Mucosa of descending colon (tissue), 3 donors: Measurements from ENCODE around the gene PDZRN3. TPM values are rescaled to one million over a fixed set of nuclear protein-coding genes. Genes with fewer than 3 reads are reported as not detected.

ENCODE experiments used
- ATAC-seq: fragments of 200-7000 bp; cut with Tn5 transposase; one replicate; pipeline ENCODE4 v1.9.1; 2020; ENCODE audit warnings: mild to moderate bottlenecking, moderate library complexity
- DNase-seq, 3 donors: peaks; one replicate each; pipeline ENCODE4 v3.0.0-alpha.2; 2020
- H3K36me3 ChIP-seq: fragments of 200-600 bp; one replicate; pipeline ENCODE4 v1.8.0; 2021; ENCODE audit warnings: low read depth, mild to moderate bottlenecking
- H3K4me1 ChIP-seq: fragments of 200-600 bp; one replicate; pipeline ENCODE4 v1.8.0; 2021; ENCODE audit warnings: low read depth, mild to moderate bottlenecking
- H3K4me3 ChIP-seq: fragments of 200-600 bp; one replicate; pipeline ENCODE4 v1.8.0; 2021; ENCODE audit warnings: mild to moderate bottlenecking
- H3K9me3 ChIP-seq: fragments of 200-600 bp; one replicate; pipeline ENCODE4 v1.8.0; 2021; ENCODE audit warnings: mild to moderate bottlenecking
- intact Hi-C, 2 donors: fragments of 100-400 bp; cut with DNase I in 1 of 2; cut with micrococcal nuclease in 1 of 2; formaldehyde crosslinking; loops; one replicate each; pipeline versions ENCODE4 v1.11.0 to v1.11.1; 2022; cut with DNase I, micrococcal nuclease
- total RNA-seq, 3 donors: library from RNA; stranded (reverse); fragmentation: NEBNext Ultra II Directional in 2 of 3; extraction: Animal tissue kit (Norgen Biotek cat#: 25700) in 2 of 3; gene quantifications; one replicate each; pipeline versions ENCODE4 v1.2.1 to v1.2.4, GENCODE V29; 2021 to 2023
- TF ChIP-seq, protein P1 (sequence below): fragments of 200-600 bp; IDR thresholded peaks from one replicate; pipeline ENCODE4 v1.8.0; 2022; ENCODE audit warnings: antibody characterized with exemption, mild to moderate bottlenecking
- donor health status: DM: no; HTN: no; CAD: no; lungs with moderate emphysema.
- donor health status: DM: no; HTN: no; CAD: no.
- donor health status: DM: no; HTN: yes; CAD: no.

PDZRN3 gene
- total RNA-seq, 3 donors from 2014 or later = 17.9 to 147 (median 18.5) TPM

- Histone ChIP-seq H3K4me1 (no peaks in the 10 kb centered on the region), H3K36me3 (no peaks in the 10 kb centered on the region), H3K9me3 (no peaks in the 10 kb centered on the region), H3K4me3 (no peak overlapping the region)
- DNase-seq (no peak), ATAC-seq (no peak)
- intact Hi-C loops = no loop called here
- TF ChIP-seq, protein P1, sequence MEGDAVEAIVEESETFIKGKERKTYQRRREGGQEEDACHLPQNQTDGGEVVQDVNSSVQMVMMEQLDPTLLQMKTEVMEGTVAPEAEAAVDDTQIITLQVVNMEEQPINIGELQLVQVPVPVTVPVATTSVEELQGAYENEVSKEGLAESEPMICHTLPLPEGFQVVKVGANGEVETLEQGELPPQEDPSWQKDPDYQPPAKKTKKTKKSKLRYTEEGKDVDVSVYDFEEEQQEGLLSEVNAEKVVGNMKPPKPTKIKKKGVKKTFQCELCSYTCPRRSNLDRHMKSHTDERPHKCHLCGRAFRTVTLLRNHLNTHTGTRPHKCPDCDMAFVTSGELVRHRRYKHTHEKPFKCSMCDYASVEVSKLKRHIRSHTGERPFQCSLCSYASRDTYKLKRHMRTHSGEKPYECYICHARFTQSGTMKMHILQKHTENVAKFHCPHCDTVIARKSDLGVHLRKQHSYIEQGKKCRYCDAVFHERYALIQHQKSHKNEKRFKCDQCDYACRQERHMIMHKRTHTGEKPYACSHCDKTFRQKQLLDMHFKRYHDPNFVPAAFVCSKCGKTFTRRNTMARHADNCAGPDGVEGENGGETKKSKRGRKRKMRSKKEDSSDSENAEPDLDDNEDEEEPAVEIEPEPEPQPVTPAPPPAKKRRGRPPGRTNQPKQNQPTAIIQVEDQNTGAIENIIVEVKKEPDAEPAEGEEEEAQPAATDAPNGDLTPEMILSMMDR = no peak
Observed at GRCh38 chr3:73351423-73352071, 273.2 kb downstream of the PDZRN3 start.

- TF ChIP-seq, protein P1 = no peak
- ATAC-seq (no peak), DNase-seq (no peak)
- no peak overlapping the region for H3K4me3 ChIP-seq
- H3K9me3 ChIP-seq = no peaks in the 10 kb centered on the region
- intact Hi-C loops = no loop called here
- no peaks in the 10 kb centered on the region for H3K36me3 ChIP-seq
- H3K4me1 ChIP-seq = no peaks in the 10 kb centered on the region
Observed at GRCh38 chr3:73350996-73351395, 273.7 kb downstream of the PDZRN3 start.

- Histone ChIP-seq H3K4me1 (no peaks in the 10 kb centered on the region), H3K4me3 (no peak overlapping the region), H3K9me3 (no peaks in the 10 kb centered on the region), H3K36me3 (no peaks in the 10 kb centered on the region)
- no peak for ATAC-seq
- TF ChIP-seq, protein P1 = no peak
- intact Hi-C loops = no loop called here
- DNase-seq = no peak
Observed at GRCh38 chr3:73349657-73350056, 275.1 kb downstream of the PDZRN3 start.

DNA sequence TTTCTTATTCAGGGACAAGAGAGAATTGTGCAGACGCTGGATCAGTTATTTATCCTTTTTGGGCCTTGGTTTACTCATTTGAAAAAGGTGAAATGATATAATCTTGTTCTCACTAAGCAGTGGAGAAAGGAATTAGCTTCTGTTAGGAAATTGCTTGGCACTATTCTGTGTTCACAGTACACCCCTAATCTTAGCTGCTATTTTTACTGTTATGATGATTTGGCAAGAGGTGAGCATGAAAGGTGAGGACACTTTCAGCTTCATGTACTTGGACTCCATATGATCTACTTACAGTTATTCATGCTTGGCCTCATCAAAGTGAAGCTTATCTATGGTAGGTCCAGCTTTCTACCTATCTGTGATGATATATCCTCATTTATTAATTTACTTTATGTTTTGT lies 282.7 kb downstream of the PDZRN3 start:
- H3K4me3 ChIP-seq = no peak overlapping the region
- no peak for ATAC-seq
- H3K36me3 ChIP-seq = no peaks in the 10 kb centered on the region
- no peaks in the 10 kb centered on the region for H3K4me1 ChIP-seq
- TF ChIP-seq, protein P1 = no peak
- DNase-seq = no peak
- intact Hi-C loops = no loop called here
- H3K9me3 ChIP-seq = peaks cover 7% of the 10 kb centered on the region

DNA sequence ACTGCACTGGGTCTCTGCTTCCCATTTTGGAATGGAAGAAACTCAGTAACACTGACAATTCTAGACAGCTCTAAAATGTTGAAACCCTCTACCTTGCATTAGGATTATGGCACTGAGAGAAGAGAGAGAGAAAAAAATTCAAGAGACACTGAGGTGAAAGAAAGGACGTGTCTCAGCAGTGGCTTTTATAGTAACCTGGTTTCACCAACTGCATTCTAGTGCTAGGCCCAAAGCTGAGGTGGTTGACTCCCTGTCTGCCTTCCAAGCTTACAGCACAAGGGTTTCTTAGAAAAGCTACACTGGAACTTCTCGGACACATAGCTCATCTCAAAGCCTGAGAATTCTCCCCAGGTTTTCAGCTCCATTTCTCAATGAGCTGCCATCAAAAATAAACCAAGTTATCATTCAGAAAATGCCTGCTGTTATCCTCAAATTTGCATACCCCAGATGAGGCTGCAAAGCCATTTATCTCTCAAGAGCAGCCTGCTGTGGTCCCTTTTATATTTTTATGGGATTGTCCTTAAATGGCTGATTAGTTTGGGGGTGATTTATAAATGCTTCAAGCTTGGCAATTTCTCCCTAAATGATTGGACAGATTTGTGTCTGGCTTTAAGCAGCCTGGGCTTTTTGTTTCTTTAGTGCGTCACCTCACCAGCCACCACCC lies 283.3 kb downstream of the PDZRN3 start:
- Histone ChIP-seq H3K4me3 (no peak overlapping the region), H3K9me3 (peaks cover 7% of the 10 kb centered on the region), H3K4me1 (no peaks in the 10 kb centered on the region), H3K36me3 (no peaks in the 10 kb centered on the region)
- ATAC-seq = no peak
- TF ChIP-seq, protein P1 = no peak
- intact Hi-C loops = no loop called here
- DNase-seq = no peak
